ENCODE results near the gene DPH1.
A peak's percentile ranks its signal among the peaks of the same experiment; 100 is the strongest.

The DPH1 gene

GRCh38 chr17:2027528-2028233 lies 2.3 kb upstream of the DPH1 start:
- no peak for DNase-seq

- DNase-seq = no peak
Observed at GRCh38 chr17:2028234-2028614, 1.7 kb upstream of the DPH1 start.

- DNase-seq = no peak
Observed at GRCh38 chr17:2028737-2029136, 1.2 kb upstream of the DPH1 start.

- DNase-seq = no peak
Observed at GRCh38 chr17:2030779-2031163, 818 bp downstream of the DPH1 start.

- DNase-seq = no peak
Observed at GRCh38 chr17:2033153-2033552, 3.2 kb downstream of the DPH1 start.

- DNase-seq = no peak
Observed at GRCh38 chr17:2034157-2034556, 4.2 kb downstream of the DPH1 start.

GRCh38 chr17:2034806-2035540 lies 5.0 kb downstream of the DPH1 start:
- DNase-seq = no peak

GRCh38 chr17:2035541-2036488 lies 5.9 kb downstream of the DPH1 start:
- no peak for DNase-seq

- DNase-seq = no peak
Observed at GRCh38 chr17:2037155-2037554, 7.2 kb downstream of the DPH1 start.

GRCh38 chr17:2040219-2040827 lies 10.4 kb downstream of the DPH1 start:
- no peak for DNase-seq

GRCh38 chr17:2040942-2041560 lies 11.1 kb downstream of the DPH1 start:
- no peak for DNase-seq

- DNase-seq = peak; percentile 97
Observed at GRCh38 chr17:2041561-2042389, 11.8 kb downstream of the DPH1 start, which contains the start of gene OVCA2. Gene OVCA2 (plus strand): TSS chr17:2042022. CDS start chr17:2042048, 26 bp downstream.

- DNase-seq = no peak
Observed at GRCh38 chr17:2042390-2042847, 12.5 kb downstream of the DPH1 start.

GRCh38 chr17:2042933-2043332 lies 13.0 kb downstream of the DPH1 start:
- DNase-seq = no peak

- no peak for DNase-seq
Observed at GRCh38 chr17:2043785-2044184, 13.8 kb downstream of the DPH1 start.

- no peak for DNase-seq
Observed at GRCh38 chr17:2044263-2044894, 14.4 kb downstream of the DPH1 start.

GRCh38 chr17:2047590-2047989 lies 17.6 kb downstream of the DPH1 start:
- DNase-seq = no peak

GRCh38 chr17:2048805-2049204 lies 18.9 kb downstream of the DPH1 start:
- DNase-seq = no peak

GRCh38 chr17:2049333-2050299 lies 19.7 kb downstream of the DPH1 start:
- peak; percentile 87 for DNase-seq
